Stimulated activated CD4-positive, alpha-beta T cell treated with anti-CD3 and anti-CD28 coated beads, TNF-alpha, amount 100 ng/mL, for 1 hour (primary cell): ENCODE results near the gene DDX5.

Experiments used
- DNase-seq, 3 donors: peaks; one replicate each; pipeline ENCODE4 v3.0.0-alpha.2; 2020; ENCODE audit warnings: low read depth in 3 of 3, low spot score in 1 of 3

DDX5 gene

GRCh38 chr17:64506201-64506575, at the start of gene DDX5:
Gene DDX5, minus strand, starts transcription at chr17:64506289. Its CDS starts 170 bp downstream, at chr17:64506119.
- peak; percentile 95 to 98 (median 97) for DNase-seq

- no peak for DNase-seq
Measured at GRCh38 chr17:64555281-64555680, 49.2 kb upstream of the DDX5 start.

- no peak for DNase-seq
Measured at GRCh38 chr17:64554028-64554637, 48.0 kb upstream of the DDX5 start.

- no peak for DNase-seq
Measured at GRCh38 chr17:64551461-64551860, 45.4 kb upstream of the DDX5 start.

GRCh38 chr17:64547319-64547718, 41.2 kb upstream of the DDX5 start:
- no peak for DNase-seq

GRCh38 chr17:64546716-64547115, 40.6 kb upstream of the DDX5 start:
- DNase-seq = no peak

GRCh38 chr17:64544742-64545141, 38.7 kb upstream of the DDX5 start:
- DNase-seq = no peak

GRCh38 chr17:64540118-64540776, 34.2 kb upstream of the DDX5 start:
- no peak for DNase-seq

- DNase-seq = no peak
Measured at GRCh38 chr17:64538508-64539130, 32.5 kb upstream of the DDX5 start.

GRCh38 chr17:64537488-64537887, 31.4 kb upstream of the DDX5 start:
- DNase-seq = no peak

- no peak for DNase-seq
Measured at GRCh38 chr17:64536913-64537312, 30.8 kb upstream of the DDX5 start.

GRCh38 chr17:64535357-64535756, 29.3 kb upstream of the DDX5 start:
- DNase-seq = no peak

GRCh38 chr17:64534187-64534586, 28.1 kb upstream of the DDX5 start:
- no peak for DNase-seq

GRCh38 chr17:64533784-64534183, 27.7 kb upstream of the DDX5 start:
- no peak for DNase-seq

- no peak for DNase-seq
Measured at GRCh38 chr17:64532409-64532808, 26.3 kb upstream of the DDX5 start.

- DNase-seq = no peak
Measured at GRCh38 chr17:64531955-64532371, 25.9 kb upstream of the DDX5 start.

GRCh38 chr17:64529221-64529620, 23.1 kb upstream of the DDX5 start:
- DNase-seq = no peak

GRCh38 chr17:64527914-64528313, 21.8 kb upstream of the DDX5 start:
- DNase-seq = no peak

GRCh38 chr17:64520359-64520758, 14.3 kb upstream of the DDX5 start:
- no peak for DNase-seq

- no peak for DNase-seq
Measured at GRCh38 chr17:64519601-64520000, 13.5 kb upstream of the DDX5 start.

GRCh38 chr17:64515829-64516228, 9.7 kb upstream of the DDX5 start:
- DNase-seq = no peak

- no peak for DNase-seq
Measured at GRCh38 chr17:64515419-64515818, 9.3 kb upstream of the DDX5 start.

- no peak for DNase-seq
Measured at GRCh38 chr17:64509179-64509578, 3.1 kb upstream of the DDX5 start.
